Fibroblast of lung (primary cell): ENCODE measurements around the gene TBRG1. TPM values are rescaled to one million over a fixed set of nuclear protein-coding genes. Genes with fewer than 3 reads are reported as not detected.

Experiments
- DNase-seq, 2 donors: peaks; one replicate each; pipeline versions ENCODE4 v3.0.0 to v3.0.0-alpha.2; 2010; ENCODE audit warnings: low read depth in 2 of 2
- H2AFZ ChIP-seq: 2 replicates; pipeline ENCODE4 v1.5.1; 2012; ENCODE audit warnings: low read length, control low read depth, inconsistent platforms
- H3K27ac ChIP-seq: 2 replicates; pipeline ENCODE4 v1.5.1; 2011; ENCODE audit warnings: low read length, control low read depth; ENCODE audit not compliant: insufficient read depth
- H3K27me3 ChIP-seq: 2 replicates; pipeline ENCODE4 v1.5.1; 2011; ENCODE audit warnings: mild to moderate bottlenecking, low read length; ENCODE audit not compliant: control insufficient read depth, insufficient read depth
- H3K36me3 ChIP-seq: 2 replicates; pipeline ENCODE4 v1.5.1; 2011; ENCODE audit warnings: low read length; ENCODE audit not compliant: control insufficient read depth, insufficient read depth
- H3K4me1 ChIP-seq: 2 replicates; pipeline ENCODE4 v1.5.1; 2011; ENCODE audit warnings: low read length; ENCODE audit not compliant: control insufficient read depth, insufficient read depth; ENCODE audit errors: extremely low read depth
- H3K4me2 ChIP-seq: 2 replicates; pipeline ENCODE4 v1.5.1; 2011; ENCODE audit warnings: low read length, control low read depth; ENCODE audit not compliant: insufficient read depth; ENCODE audit errors: extremely low read depth
- H3K4me3 ChIP-seq, 4 experiments: fragments of 200-600 bp in 1 of 4; sonication (generic) in 1 of 4; replicated peaks in 1 of 4; 2 replicates each; pipeline ENCODE4 v1.5.1; 2011 to 2016; ENCODE audit warnings: low read length in 4 of 4, low read depth in 3 of 4, mild to moderate bottlenecking in 3 of 4, control low read depth in 2 of 4, inconsistent platforms in 1 of 4, mixed read lengths in 1 of 4; ENCODE audit not compliant: insufficient read depth in 1 of 4; ENCODE audit errors: control extremely low read depth in 1 of 4
- H3K79me2 ChIP-seq: 2 replicates; pipeline ENCODE4 v1.5.1; 2012; ENCODE audit warnings: mild to moderate bottlenecking, low read length, inconsistent platforms; ENCODE audit not compliant: control insufficient read depth, insufficient read depth
- H3K9ac ChIP-seq: 2 replicates; pipeline ENCODE4 v1.5.1; 2011; ENCODE audit warnings: mild to moderate bottlenecking, low read length, control low read depth; ENCODE audit not compliant: insufficient read depth
- H3K9me3 ChIP-seq: 2 replicates; pipeline ENCODE4 v1.5.1; 2012; ENCODE audit warnings: low read depth, low read length; ENCODE audit not compliant: control insufficient read depth, insufficient read depth
- H4K20me1 ChIP-seq: 2 replicates; pipeline ENCODE4 v1.5.1; 2011; ENCODE audit warnings: low read length; ENCODE audit not compliant: control insufficient read depth, insufficient read depth; ENCODE audit errors: extremely low read depth
- CTCF ChIP-seq, 2 donors: IDR thresholded peaks in 1 of 2; conservative IDR thresholded peaks in 1 of 2; 1 replicate in 1 of 2; 2 replicates in 1 of 2; pipeline ENCODE4 v1.5.1; 2011 to 2012; ENCODE audit warnings: low read length in 2 of 2, control low read depth in 1 of 2, inconsistent platforms in 1 of 2, low read depth in 1 of 2, mild to moderate bottlenecking in 1 of 2
- EZH2 ChIP-seq: IDR thresholded peaks from 2 replicates; pipeline ENCODE4 v1.5.1; 2012; ENCODE audit warnings: low read length, control low read depth, mild to moderate bottlenecking; ENCODE audit errors: missing control alignments
- polyA plus RNA-seq, 2 donors: library from polyadenylated mRNA; depleted of rRNA in 1 of 2; stranded (reverse) in 1 of 2; unstranded in 1 of 2; fragments of >200 nt; gene quantifications; 2 replicates each; pipeline ENCODE4 v1.2.1, GENCODE V29; 2011 to 2012; ENCODE audit warnings: missing spikeins in 1 of 2
- total RNA-seq: library from RNA; depleted of rRNA; stranded (reverse); fragments of >200 nt; gene quantifications from 2 replicates; pipeline ENCODE4 v1.2.1, GENCODE V29; 2014

The TBRG1 gene
- total and polyA plus RNA-seq, 2 donors (not counting 1 experiment from before 2014, with no cell fraction given) = 31.0 to 36.2 TPM

DNA sequence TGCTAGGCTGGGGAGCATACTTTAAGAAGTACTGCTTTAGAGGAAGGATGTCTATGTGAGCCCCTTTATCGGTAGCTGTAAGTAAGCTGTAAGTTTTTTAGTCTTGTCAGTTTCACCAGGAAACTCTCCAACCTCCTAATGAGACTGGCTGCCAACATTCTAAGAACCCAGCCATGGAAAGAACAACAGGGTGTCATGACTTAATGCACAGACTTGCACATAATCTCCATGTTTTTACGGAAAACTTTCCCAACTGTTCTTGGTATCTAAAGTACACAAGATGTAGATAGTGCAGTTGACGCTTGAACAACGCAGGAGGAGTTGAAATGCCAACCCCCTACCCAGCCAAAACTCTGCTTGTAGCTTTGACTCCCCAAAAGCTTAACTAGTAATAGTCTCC lies 43.9 kb upstream of the TBRG1 start:
- Histone ChIP-seq H3K79me2 (no peaks in the 10 kb centered on the region), H3K27ac (no peak overlapping the region), H3K36me3 (no peaks in the 10 kb centered on the region), H3K27me3 (no peaks in the 10 kb centered on the region), H4K20me1 (no peaks in the 10 kb centered on the region), H3K4me2 (no peak overlapping the region), H3K4me1 (no peaks in the 10 kb centered on the region), H3K9ac (no peak overlapping the region), H3K4me3 (no peak overlapping the region), H2AFZ (no peak overlapping the region), H3K9me3 (no peaks in the 10 kb centered on the region)
- DNase-seq = no peak
- no peak for TF ChIP-seq CTCF (conservative IDR thresholded peaks at IDR 0.05 in 1 of 2, IDR thresholded peaks at IDR 0.05 in 1 of 2; ENCODE audit: low read depth in 1 of 2, low read length in 2 of 2)
- no peak for TF ChIP-seq EZH2

DNA sequence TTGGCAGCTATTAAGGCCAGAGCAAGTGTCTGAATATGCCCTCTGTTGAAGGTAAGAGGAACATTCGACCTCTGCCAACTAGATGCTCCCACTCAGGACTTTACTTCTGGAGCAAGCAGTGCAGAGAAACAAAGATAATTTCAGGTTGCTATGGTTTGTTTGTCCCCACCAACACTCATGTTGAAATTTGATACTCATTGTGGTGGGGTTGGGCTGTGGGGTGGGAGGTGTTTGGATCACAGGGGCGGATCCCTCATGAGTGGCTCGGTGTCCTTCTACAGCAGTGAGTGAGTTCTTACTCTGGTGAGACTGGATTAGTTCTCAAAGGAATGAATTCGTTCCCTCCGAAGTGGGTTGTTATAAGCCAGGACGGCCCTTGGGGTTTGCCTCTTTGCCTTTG lies 40.8 kb upstream of the TBRG1 start:
- H3K27ac ChIP-seq = no peak overlapping the region
- H3K79me2 ChIP-seq = no peaks in the 10 kb centered on the region
- no peaks in the 10 kb centered on the region for H3K27me3 ChIP-seq
- H4K20me1 ChIP-seq = no peaks in the 10 kb centered on the region
- no peak overlapping the region for H3K4me3 ChIP-seq
- H3K9ac ChIP-seq = no peak overlapping the region
- DNase-seq = no peak
- no peaks in the 10 kb centered on the region for H3K4me1 ChIP-seq
- no peaks in the 10 kb centered on the region for H3K36me3 ChIP-seq
- H3K9me3 ChIP-seq = no peaks in the 10 kb centered on the region
- TF ChIP-seq EZH2 (no peak), CTCF (conservative IDR thresholded peaks at IDR 0.05 in 1 of 2, IDR thresholded peaks at IDR 0.05 in 1 of 2; ENCODE audit: low read depth in 1 of 2, low read length in 2 of 2) (no peak)
- no peak overlapping the region for H3K4me2 ChIP-seq
- H2AFZ ChIP-seq = no peak overlapping the region

GRCh38 chr11:124582565-124582964 lies 40.1 kb upstream of the TBRG1 start:
- Histone ChIP-seq H3K4me1 (no peaks in the 10 kb centered on the region), H4K20me1 (no peaks in the 10 kb centered on the region), H2AFZ (no peak overlapping the region), H3K4me2 (no peak overlapping the region), H3K9me3 (no peaks in the 10 kb centered on the region), H3K27ac (no peak overlapping the region), H3K9ac (no peak overlapping the region), H3K4me3 (no peak overlapping the region), H3K79me2 (no peaks in the 10 kb centered on the region), H3K36me3 (no peaks in the 10 kb centered on the region), H3K27me3 (no peaks in the 10 kb centered on the region)
- no peak for DNase-seq
- TF ChIP-seq CTCF (conservative IDR thresholded peaks at IDR 0.05 in 1 of 2, IDR thresholded peaks at IDR 0.05 in 1 of 2; ENCODE audit: low read depth in 1 of 2, low read length in 2 of 2) = no peak
- TF ChIP-seq EZH2 = no peak
